Small intestine (tissue), 7 donors: ENCODE data around the gene PALM3. TPM values are rescaled to one million over a fixed set of nuclear protein-coding genes. Genes with fewer than 3 reads are reported as not detected.
"Not testable (repeated sequence)": the region's sequence is repeated elsewhere in the genome, so short reads cannot be mapped to it uniquely, and the experiment has no call there.

Experiments
- DNase-seq, 2 donors: peaks; one replicate each; pipeline versions ENCODE4 v3.0.0 to v3.0.0-alpha.2; 2013
- FAIRE-seq: peaks from 2 replicates; lab custom pipeline; 2012; peaks lifted over from hg19 to GRCh38; lab: Jason Lieb, UNC
- H3K27ac ChIP-seq, 3 donors: one replicate each; pipeline ENCODE4 v1.5.1; 2013; ENCODE audit warnings: low read length in 2 of 3, mild to moderate bottlenecking in 2 of 3, control low read depth in 1 of 3, inconsistent platforms in 1 of 3, low read depth in 1 of 3, moderate library complexity in 1 of 3
- H3K27me3 ChIP-seq, 3 donors: one replicate each; pipeline ENCODE4 v1.6.1; 2013; ENCODE audit warnings: low read length in 3 of 3, inconsistent platforms in 1 of 3; ENCODE audit not compliant: control insufficient read depth in 3 of 3, insufficient read depth in 3 of 3
- H3K36me3 ChIP-seq, 3 donors: one replicate each; pipeline ENCODE4 v1.6.1; 2013; ENCODE audit warnings: low read length in 3 of 3, inconsistent platforms in 1 of 3, low read depth in 1 of 3, mild to moderate bottlenecking in 1 of 3, moderate library complexity in 1 of 3; ENCODE audit not compliant: control insufficient read depth in 3 of 3, insufficient read depth in 2 of 3
- H3K4me1 ChIP-seq, 3 donors: one replicate each; pipeline ENCODE4 v1.6.1; 2013; ENCODE audit warnings: low read length in 2 of 3, inconsistent platforms in 1 of 3, low read depth in 1 of 3, mild to moderate bottlenecking in 1 of 3, moderate library complexity in 1 of 3; ENCODE audit not compliant: control insufficient read depth in 3 of 3, insufficient read depth in 2 of 3
- H3K4me3 ChIP-seq, 3 donors: one replicate each; pipeline ENCODE4 v1.5.1; 2013; ENCODE audit warnings: low read length in 3 of 3, control low read depth in 1 of 3, inconsistent platforms in 1 of 3, low read depth in 1 of 3, mild to moderate bottlenecking in 1 of 3, moderate library complexity in 1 of 3
- H3K9me3 ChIP-seq, 2 donors: one replicate each; pipeline ENCODE4 v1.6.1; 2013; ENCODE audit warnings: low read depth in 1 of 2, low read length in 1 of 2; ENCODE audit not compliant: control insufficient read depth in 2 of 2, insufficient read depth in 1 of 2
- WGBS, 3 donors: extraction: QIAGEN DNeasy Blood & Tissue Kit; methylation state at CpG; one replicate each; pipeline ENCODE4 v1.1.7; 2013; 5-methylcytosine and 5-hydroxymethylcytosine counted together
- polyA plus RNA-seq, 4 donors: library from polyadenylated mRNA; stranded (reverse) in 3 of 4; unstranded in 1 of 4; fragments of 200-250 nt in 3 of 4; fragments of 120-200 nt in 1 of 4; gene quantifications; one replicate each; pipeline versions ENCODE4 v1.2.1 to v1.2.3, GENCODE V29; 2013
- donor health status: healthy with polysubstance abuse.
- donor health status: control.
- donor health status: control.
- donor health status: Bipolar disorder and iron deficiency.
- donor health status: healthy.

Gene PALM3
- polyA plus RNA-seq, 4 donors: 1.6 to 28.2 (median 2.6) TPM

GRCh38 chr19:14052470-14052869, 9.4 kb downstream of the PALM3 start:
- Histone ChIP-seq H3K27ac (no peak overlapping the region), H3K27me3 (peaks cover 0 to 17% (median 0%) of the 10 kb centered on the region in 3 donors), H3K4me1 (no peaks in the 10 kb centered on the region), H3K9me3 (peaks cover 0 to 10% of the 10 kb centered on the region in 2 donors), H3K36me3 (peaks cover 0 to 27% (median 2%) of the 10 kb centered on the region in 3 donors), H3K4me3 (no peak overlapping the region)
- 84 to 91% (median 90%) methylated on average over 6 of the region's 6 CpGs for WGBS, 3 donors
- DNase-seq: no peak
- no peak for FAIRE-seq

GRCh38 chr19:14051980-14052379, 9.9 kb downstream of the PALM3 start:
- no peaks in the 10 kb centered on the region for H3K4me1 ChIP-seq
- no peak overlapping the region for H3K27ac ChIP-seq
- H3K27me3 ChIP-seq: peaks cover 0 to 14% (median 0%) of the 10 kb centered on the region in 3 donors
- DNase-seq (no peak), FAIRE-seq (no peak)
- H3K36me3 ChIP-seq: peaks cover 0 to 27% (median 2%) of the 10 kb centered on the region in 3 donors
- no peak overlapping the region for H3K4me3 ChIP-seq
- 85 to 86% (median 85%) methylated on average over 6 to 9 of the region's 9 CpGs for WGBS, 3 donors
- peaks cover 0 to 10% of the 10 kb centered on the region in 2 donors for H3K9me3 ChIP-seq

GRCh38 chr19:14050961-14051360, 10.9 kb downstream of the PALM3 start:
- FAIRE-seq, H3K4me1 ChIP-seq, H3K27me3 ChIP-seq, H3K4me3 ChIP-seq, H3K27ac ChIP-seq, DNase-seq: not testable (repeated sequence)
- H3K36me3 ChIP-seq: peaks cover 0 to 32% (median 2%) of the 10 kb centered on the region in 3 donors
- H3K9me3 ChIP-seq: peaks cover 0 to 10% of the 10 kb centered on the region in 2 donors
- WGBS, 3 donors: 93 to 95% (median 94%) methylated on average over 11 of the region's 11 CpGs

GRCh38 chr19:14050512-14050911, 11.4 kb downstream of the PALM3 start:
- Histone ChIP-seq H3K27me3 (peaks cover 0 to 8% (median 0%) of the 10 kb centered on the region in 3 donors), H3K9me3 (peaks cover 0 to 10% of the 10 kb centered on the region in 2 donors), H3K27ac (no peak overlapping the region), H3K36me3 (peaks cover 0 to 32% (median 2%) of the 10 kb centered on the region in 3 donors), H3K4me3 (no peak overlapping the region), H3K4me1 (no peaks in the 10 kb centered on the region)
- WGBS, 3 donors: 98% methylated on average over 4 of the region's 4 CpGs
- no peak for DNase-seq
- no peak for FAIRE-seq

GRCh38 chr19:14048443-14049153, 13.3 kb downstream of the PALM3 start:
- Histone ChIP-seq H3K27ac (no peak overlapping the region), H3K4me3 (no peak overlapping the region), H3K27me3 (no peaks in the 10 kb centered on the region), H3K4me1 (no peaks in the 10 kb centered on the region), H3K9me3 (peaks cover 0 to 10% of the 10 kb centered on the region in 2 donors), H3K36me3 (peaks cover 0 to 35% (median 2%) of the 10 kb centered on the region in 3 donors)
- DNase-seq (peak; percentile 43 to 58), FAIRE-seq (no peak)
- 75 to 79% (median 76%) methylated on average over 8 of the region's 8 CpGs for WGBS, 3 donors

- H3K4me1 ChIP-seq, H3K9me3 ChIP-seq, H3K27me3 ChIP-seq, H3K4me3 ChIP-seq, DNase-seq, FAIRE-seq, H3K27ac ChIP-seq: not testable (repeated sequence)
- 96 to 99% (median 97%) methylated on average over 10 of the region's 10 CpGs for WGBS, 3 donors
- H3K36me3 ChIP-seq: peaks cover 0 to 34% (median 2%) of the 10 kb centered on the region in 3 donors
These were observed 14.0 kb downstream of the PALM3 start for GRCh38 chr19:14047866-14048265.

- H3K4me3 ChIP-seq, FAIRE-seq, H3K4me1 ChIP-seq, H3K9me3 ChIP-seq, H3K27me3 ChIP-seq: not testable (repeated sequence)
- 57 to 69% (median 67%) methylated on average over 19 of the region's 19 CpGs for WGBS, 3 donors
- peak; percentile 61 to 69 for DNase-seq
- peaks cover 0 to 21% (median 0%) of the 10 kb centered on the region in 3 donors for H3K36me3 ChIP-seq
- H3K27ac ChIP-seq: peak overlapping the region in 1 of 3 donors; percentile 71
These were observed 18.9 kb downstream of the PALM3 start for GRCh38 chr19:14042659-14043608.

GRCh38 chr19:14039181-14039580, 22.7 kb downstream of the PALM3 start:
- FAIRE-seq: no peak
- Histone ChIP-seq H3K4me3 (no peak overlapping the region), H3K9me3 (no peaks in the 10 kb centered on the region), H3K36me3 (peaks cover 0 to 10% (median 0%) of the 10 kb centered on the region in 3 donors), H3K4me1 (no peaks in the 10 kb centered on the region), H3K27ac (no peak overlapping the region), H3K27me3 (no peaks in the 10 kb centered on the region)
- WGBS, 3 donors: 87 to 98% (median 87%) methylated on average over 7 of the region's 7 CpGs
- no peak for DNase-seq
